NAMALWA (cell line): ENCODE measurements around the gene CEP20.

ENCODE experiments used
- DNase-seq: peaks from one replicate; pipeline ENCODE4 v3.0.0-alpha.2; 2015; ENCODE audit warnings: low spot score

The CEP20 gene

GRCh38 chr16:15897834-15898254 lies 9.4 kb upstream of the CEP20 start:
- DNase-seq: peak; percentile 21

GRCh38 chr16:15897121-15897780 lies 8.8 kb upstream of the CEP20 start:
- DNase-seq: no peak

GRCh38 chr16:15894571-15895374 lies 6.4 kb upstream of the CEP20 start:
- DNase-seq: no peak

GRCh38 chr16:15891508-15891907 lies 3.1 kb upstream of the CEP20 start:
- DNase-seq: no peak

GRCh38 chr16:15887283-15887682 lies 1.1 kb downstream of the CEP20 start:
- DNase-seq: no peak

- no peak for DNase-seq
Observed at GRCh38 chr16:15886078-15886477, 2.3 kb downstream of the CEP20 start.

- no peak for DNase-seq
Observed at GRCh38 chr16:15885560-15886001, 2.8 kb downstream of the CEP20 start.

GRCh38 chr16:15882563-15882962 lies 5.8 kb downstream of the CEP20 start:
- DNase-seq: no peak

- no peak for DNase-seq
Observed at GRCh38 chr16:15881794-15882379, 6.5 kb downstream of the CEP20 start.

- DNase-seq: no peak
Observed at GRCh38 chr16:15880434-15881308, 7.7 kb downstream of the CEP20 start.

GRCh38 chr16:15879255-15879811 lies 9.1 kb downstream of the CEP20 start:
- DNase-seq: no peak

- DNase-seq: no peak
Observed at GRCh38 chr16:15876503-15876902, 11.9 kb downstream of the CEP20 start.

- DNase-seq: peak; percentile 30
Observed at GRCh38 chr16:15874745-15875314, 13.6 kb downstream of the CEP20 start.

GRCh38 chr16:15873737-15874136 lies 14.7 kb downstream of the CEP20 start:
- no peak for DNase-seq

GRCh38 chr16:15873301-15873700 lies 15.1 kb downstream of the CEP20 start:
- no peak for DNase-seq

GRCh38 chr16:15870011-15870410 lies 18.4 kb downstream of the CEP20 start:
- no peak for DNase-seq

GRCh38 chr16:15866451-15866850 lies 22.0 kb downstream of the CEP20 start:
- DNase-seq: no peak

GRCh38 chr16:15865742-15866141 lies 22.7 kb downstream of the CEP20 start:
- no peak for DNase-seq

GRCh38 chr16:15864939-15865338 lies 23.5 kb downstream of the CEP20 start:
- no peak for DNase-seq

GRCh38 chr16:15861996-15862395 lies 26.4 kb downstream of the CEP20 start:
- DNase-seq: no peak

- no peak for DNase-seq
Observed at GRCh38 chr16:15858921-15859668, 29.3 kb downstream of the CEP20 start.
